ENCODE results near the gene FOXK1. TPM values are rescaled to one million over a fixed set of nuclear protein-coding genes. Genes with fewer than 3 reads are reported as not detected.

The FOXK1 gene
- total and polyA plus RNA-seq, 2 experiments from 2014 or later: 2.3 to 12.7 TPM

GRCh38 chr7:4762121-4763055, 80.3 kb downstream of the FOXK1 start:
- Mint-ChIP-seq H3K27me3 (ENCODE audit: insufficient read depth, low read depth, poor library complexity) (peaks cover 6% of the 10 kb centered on the region), H3K4me1 (no peaks in the 10 kb centered on the region), H3K27ac (no peak overlapping the region), H3K4me3 (no peak overlapping the region), H3K9me3 (no peaks in the 10 kb centered on the region; the same call in 2 of the 3 replicates), H3K36me3 (ENCODE audit: low read depth) (peaks cover 8% of the 10 kb centered on the region; the same call in 2 of the 3 replicates)
- Histone ChIP-seq H2AFZ (no peak overlapping the region), H3K4me2 (no peak overlapping the region), H3K4me1 (ENCODE audit: insufficient read depth) (no peaks in the 10 kb centered on the region), H3K27ac (ENCODE audit: low read depth) (no peak overlapping the region), H3F3A (replicated peaks; ENCODE audit: low read depth) (no peaks in the 10 kb centered on the region), H3K27me3 (ENCODE audit: insufficient read depth) (no peaks in the 10 kb centered on the region), H3K4me3 (no peak overlapping the region), H3K79me2 (replicated peaks; ENCODE audit: insufficient read depth) (no peaks in the 10 kb centered on the region), H4K20me1 (replicated peaks; ENCODE audit: insufficient read depth) (no peaks in the 10 kb centered on the region; the same call in none of the 2 replicates), H3K36me3 (ENCODE audit: insufficient read depth) (no peaks in the 10 kb centered on the region; the same call in 1 of the 2 replicates), H3K9me2 (ENCODE audit: insufficient read depth) (no peaks in the 10 kb centered on the region)
- DNase-seq (ENCODE audit: low spot score) (no peak), ATAC-seq (no peak)
- TF ChIP-seq NANOG (IDR thresholded peaks at IDR 0.05; ENCODE audit: borderline replicate concordance) (no peak), ETS1 (IDR thresholded peaks at IDR 0.05) (no peak), EZH2 (IDR thresholded peaks at IDR 0.05; ENCODE audit: low read depth, unreplicated experiment) (no peak), STAT1 (IDR thresholded peaks at IDR 0.05; ENCODE audit: unreplicated experiment) (no peak), CREB1 (CRISPR knock-in tag; IDR thresholded peaks at IDR 0.05; ENCODE audit: low read depth) (no peak), REST (IDR thresholded peaks at IDR 0.05; ENCODE audit: unreplicated experiment) (no peak), ZNF462 (CRISPR knock-in tag; IDR thresholded peaks at IDR 0.05) (no peak), ZNF114 (CRISPR knock-in tag; IDR thresholded peaks at IDR 0.05) (no peak), JUNB (IDR thresholded peaks at IDR 0.05; ENCODE audit: unreplicated experiment) (no peak), EZH2phosphoT487 (IDR thresholded peaks at IDR 0.05; ENCODE audit: unreplicated experiment) (no peak), ZNF331 (CRISPR knock-in tag; IDR thresholded peaks at IDR 0.05; ENCODE audit: low read depth) (no peak), POLR2AphosphoS5 (IDR thresholded peaks at IDR 0.05; ENCODE audit: low read depth) (no peak), CTCF (conservative IDR thresholded peaks at IDR 0.05; ENCODE audit: low read depth in 2 of 2) (no peak)
